Right renal pelvis (tissue), 4 donors: ENCODE data around the gene RARA. TPM values are rescaled to one million over a fixed set of nuclear protein-coding genes. Genes with fewer than 3 reads are reported as not detected.

ENCODE experiments used
- DNase-seq, 4 donors: peaks; one replicate each; pipeline ENCODE4 v3.0.0-alpha.2; 2013; ENCODE audit warnings: low read depth in 4 of 4, low spot score in 3 of 4, missing footprints in 1 of 4
- polyA plus RNA-seq, 4 donors: library from polyadenylated mRNA; unstranded; fragments of 120-200 nt; gene quantifications; one replicate each; pipeline ENCODE4 v1.2.1, GENCODE V29; 2013; ENCODE audit not compliant: insufficient read length in 4 of 4

RARA gene
- polyA plus RNA-seq, 4 donors: 36.1 to 39.1 (median 38.5) TPM

DNA sequence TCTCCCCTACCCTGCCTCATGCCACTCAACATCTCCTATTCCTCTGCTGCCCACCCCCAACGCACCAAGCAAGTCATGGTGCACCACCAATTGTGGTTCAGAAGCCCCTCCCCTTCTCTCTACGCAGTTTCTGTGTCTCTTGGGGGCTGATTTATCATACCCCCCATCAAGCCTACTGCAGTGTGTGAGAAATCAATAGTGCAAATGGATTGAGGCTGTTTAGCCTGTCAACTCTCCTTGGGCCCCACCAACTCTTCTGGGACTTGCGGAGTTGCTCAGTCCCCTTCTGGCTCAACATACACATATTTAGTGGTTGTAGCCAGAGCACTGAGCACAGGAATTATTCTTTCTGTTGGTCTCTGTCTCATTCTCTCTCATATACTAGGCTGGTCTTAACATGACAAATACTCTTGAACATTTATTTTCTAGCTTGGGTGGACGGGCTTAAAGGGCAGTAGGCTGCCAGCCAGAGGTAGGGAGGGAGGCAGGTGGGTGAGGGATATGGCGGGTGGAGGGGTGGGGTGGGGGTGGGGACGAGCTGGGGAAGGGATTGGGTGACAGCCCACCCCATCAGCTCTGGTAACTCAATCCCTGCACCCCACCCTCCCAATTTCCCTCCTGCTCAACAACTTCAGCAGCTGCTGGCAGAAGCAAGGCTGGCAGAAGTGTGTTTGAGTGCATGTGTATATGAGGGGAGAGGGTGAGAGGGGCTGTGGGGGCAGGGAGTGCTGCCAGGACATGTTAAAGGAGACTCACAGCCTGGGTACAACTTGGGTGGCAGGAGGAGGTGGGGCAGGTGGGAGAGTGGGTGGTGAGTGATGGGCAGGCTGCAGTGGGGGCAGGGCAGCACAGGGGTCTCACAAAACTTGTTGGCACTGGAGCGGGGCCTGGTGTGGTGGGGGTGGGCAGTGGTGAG lies 4.9 kb downstream of the RARA start:
- no peak for DNase-seq

DNA sequence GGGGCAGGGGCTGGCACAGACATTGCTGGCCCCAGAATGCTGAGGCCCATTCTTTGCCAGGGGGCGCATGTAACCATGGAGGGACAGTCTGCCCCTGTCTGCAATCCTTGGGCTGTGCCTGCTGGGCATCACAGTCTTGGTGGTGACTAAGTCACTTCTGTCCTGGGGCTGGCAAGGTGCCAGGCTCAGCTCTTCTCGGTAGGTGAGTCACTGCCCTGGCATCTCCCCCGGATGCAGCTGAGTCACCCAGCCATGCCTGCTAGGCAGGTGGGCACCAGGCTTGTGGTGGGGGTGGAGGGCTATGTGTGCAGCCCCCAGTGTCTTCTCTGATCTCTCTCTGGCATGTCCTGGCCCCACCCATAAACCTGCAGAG lies 5.6 kb downstream of the RARA start:
- no peak for DNase-seq

DNA sequence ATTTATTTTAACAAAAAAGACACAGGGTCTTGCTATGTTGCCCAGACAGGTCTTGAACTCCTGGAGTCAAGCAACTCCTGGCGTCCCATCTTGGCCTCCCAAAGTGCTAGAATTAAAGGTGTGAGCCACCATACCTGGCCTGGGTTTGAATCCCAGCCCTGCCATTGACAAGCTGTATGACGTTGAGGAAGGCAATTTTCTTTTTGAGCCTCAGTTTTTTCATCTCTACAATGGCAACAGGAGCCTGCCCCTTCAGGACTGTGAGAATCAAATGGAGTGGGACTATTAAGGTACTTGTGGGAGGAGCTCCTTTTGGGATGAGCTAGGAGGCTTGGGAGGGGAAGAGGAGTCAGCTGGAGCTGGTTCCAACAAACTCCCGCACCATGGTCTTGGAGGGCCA lies 6.2 kb downstream of the RARA start:
- no peak for DNase-seq

DNA sequence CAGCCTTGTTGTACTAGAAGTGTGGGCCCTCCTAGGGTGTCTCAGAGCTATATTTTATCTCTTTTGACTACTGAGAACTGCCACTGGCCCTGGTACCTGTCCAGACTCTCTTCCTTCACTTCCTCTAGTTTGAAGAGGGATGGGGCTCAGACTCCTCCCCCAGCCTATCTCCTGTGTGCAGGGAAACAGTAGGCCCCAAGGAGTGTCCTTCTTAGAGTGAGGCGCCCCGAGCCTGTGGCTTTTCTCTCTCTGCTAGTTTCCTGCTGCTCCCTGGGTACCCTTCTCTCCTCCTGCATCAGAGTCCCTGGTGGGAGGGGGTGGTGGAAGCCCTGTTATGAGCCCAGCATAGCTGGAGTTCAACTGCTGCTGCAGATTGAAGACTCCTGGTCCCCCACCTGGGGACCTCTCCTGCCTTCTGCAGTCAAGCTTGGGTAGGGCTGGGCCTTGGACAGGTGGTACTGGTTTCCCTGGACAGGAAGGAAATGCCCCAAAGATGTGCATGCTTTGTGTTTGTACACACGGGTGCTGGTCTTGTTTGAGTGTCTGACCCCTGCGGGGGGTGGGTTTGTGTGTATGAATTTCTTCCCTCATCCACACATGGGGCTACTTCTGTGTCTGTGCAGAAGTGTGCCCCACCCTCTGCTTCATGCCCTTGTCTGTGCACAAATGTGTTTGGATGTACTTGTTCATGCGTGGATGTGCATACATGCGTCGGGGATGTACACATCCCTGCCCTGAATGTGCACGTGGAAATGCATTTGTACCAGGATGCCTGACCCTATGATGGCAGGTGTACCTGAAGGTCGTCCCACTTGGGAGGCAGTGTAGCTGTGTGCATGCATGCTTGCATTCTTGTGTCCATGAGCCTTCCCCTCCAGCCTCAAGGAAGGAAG lies 6.9 kb downstream of the RARA start:
- no peak for DNase-seq

DNA sequence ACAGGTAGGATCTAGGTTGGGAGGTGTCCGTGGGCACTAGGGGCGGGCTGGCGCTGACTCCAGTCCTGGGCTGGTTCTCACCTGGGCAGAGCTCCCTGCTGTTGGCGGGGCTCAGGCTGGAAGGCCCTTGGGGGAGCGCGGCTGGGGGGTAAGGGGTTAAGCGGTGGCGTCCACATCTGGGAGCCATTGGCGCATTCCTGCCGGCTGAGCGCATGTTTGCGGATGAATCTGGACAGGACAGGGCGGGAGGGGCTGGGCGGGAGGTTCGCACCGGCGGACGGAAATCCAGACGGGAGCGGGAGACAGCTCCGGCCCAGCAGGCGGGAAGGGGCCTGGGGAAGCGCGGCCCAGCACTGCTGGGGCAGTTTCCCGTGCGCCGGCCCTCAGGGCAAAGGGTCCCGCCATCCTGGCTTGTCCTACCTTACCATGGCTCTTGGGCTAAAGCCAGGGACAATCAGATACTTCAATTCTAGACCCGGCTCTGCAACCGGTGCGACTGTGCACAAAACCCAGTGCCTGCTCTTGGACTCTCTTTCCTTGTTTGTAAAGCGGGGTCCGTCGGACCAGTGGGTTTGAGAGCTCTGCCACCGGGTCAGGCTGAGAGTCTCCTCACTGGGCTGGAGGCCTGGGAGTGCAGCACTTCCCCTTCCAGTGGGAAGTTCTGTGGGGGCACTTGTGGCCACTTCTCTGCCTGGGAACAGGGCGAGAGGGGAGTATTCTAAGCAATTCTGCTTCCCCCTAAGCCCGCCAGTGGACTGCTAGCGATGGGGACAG lies 7.8 kb downstream of the RARA start:
- peak in 1 of 4 donors; percentile 66 for DNase-seq

DNA sequence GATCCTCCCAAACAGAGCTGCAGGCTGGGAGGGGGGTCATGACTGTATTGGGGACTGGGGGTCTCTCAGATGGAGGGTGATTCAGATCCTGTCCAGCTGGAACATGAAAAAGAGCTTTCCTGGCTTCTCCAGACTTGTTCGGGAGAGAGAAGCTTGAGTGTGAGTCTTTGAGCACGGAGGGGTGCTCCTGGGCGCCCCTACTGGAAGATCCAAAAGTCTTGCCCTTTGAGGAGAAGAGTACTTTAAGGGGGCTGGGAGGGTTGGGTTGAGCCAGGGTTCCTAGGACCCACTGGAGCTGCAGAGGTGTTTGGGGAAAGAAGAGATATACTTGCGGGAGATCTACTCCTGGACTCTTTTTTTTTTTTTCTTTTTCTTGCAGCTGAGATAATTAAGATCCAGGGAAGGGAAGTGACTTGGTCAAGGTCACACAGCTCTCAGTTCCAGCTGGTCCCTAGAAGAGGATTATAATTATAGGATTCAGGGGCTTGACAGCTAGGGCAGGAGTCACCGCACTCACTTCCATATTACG lies 8.4 kb downstream of the RARA start:
- no peak for DNase-seq

DNA sequence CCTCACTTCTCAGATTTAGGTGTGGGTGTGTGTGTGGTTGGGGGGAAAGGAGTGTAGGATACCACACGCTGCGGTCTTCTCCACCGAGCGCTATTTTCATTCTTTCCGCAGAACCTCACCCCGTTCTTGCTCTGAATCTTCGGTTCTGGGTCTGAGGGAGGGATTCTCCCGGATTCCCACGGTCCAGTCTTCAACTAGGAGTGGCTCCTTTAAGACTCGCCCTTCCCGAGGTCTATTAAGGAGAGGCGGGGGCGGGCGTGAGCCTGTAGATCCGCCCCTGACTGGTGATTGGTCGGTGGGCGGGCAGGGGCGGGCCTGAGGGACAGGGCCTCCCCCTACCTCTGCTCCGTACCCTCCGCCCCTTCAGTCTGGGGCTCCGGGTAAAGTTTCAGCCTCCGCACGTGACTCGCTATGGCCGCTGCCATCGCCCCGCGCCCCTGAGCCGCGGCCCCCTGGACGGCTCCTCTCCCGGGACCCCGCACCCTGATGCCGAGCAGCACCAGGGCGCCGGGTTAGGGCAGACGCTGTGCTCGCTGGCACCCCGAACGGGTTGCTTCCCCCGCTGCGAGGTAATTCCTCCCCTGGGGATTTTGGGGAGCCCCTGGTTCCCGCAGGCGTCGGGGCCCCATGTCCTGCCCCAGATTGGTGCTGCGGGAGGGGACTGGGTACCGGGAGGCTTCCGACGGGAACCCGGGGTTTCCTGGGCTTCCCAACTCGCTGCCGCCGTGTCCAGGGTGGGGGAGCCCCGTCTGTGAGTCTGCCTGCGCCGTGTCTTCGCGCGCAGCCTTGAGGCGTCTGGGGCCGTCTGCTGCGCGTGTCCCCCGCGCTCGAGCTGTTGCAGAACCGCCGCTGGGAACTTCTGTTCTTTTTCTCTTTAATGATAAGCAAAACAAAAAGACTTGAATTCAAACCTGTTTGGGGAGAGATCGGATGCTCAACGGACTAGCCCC lies 9.2 kb downstream of the RARA start:
- DNase-seq: peak in 3 of 4 donors; percentile 93 to 94 (median 94)

DNA sequence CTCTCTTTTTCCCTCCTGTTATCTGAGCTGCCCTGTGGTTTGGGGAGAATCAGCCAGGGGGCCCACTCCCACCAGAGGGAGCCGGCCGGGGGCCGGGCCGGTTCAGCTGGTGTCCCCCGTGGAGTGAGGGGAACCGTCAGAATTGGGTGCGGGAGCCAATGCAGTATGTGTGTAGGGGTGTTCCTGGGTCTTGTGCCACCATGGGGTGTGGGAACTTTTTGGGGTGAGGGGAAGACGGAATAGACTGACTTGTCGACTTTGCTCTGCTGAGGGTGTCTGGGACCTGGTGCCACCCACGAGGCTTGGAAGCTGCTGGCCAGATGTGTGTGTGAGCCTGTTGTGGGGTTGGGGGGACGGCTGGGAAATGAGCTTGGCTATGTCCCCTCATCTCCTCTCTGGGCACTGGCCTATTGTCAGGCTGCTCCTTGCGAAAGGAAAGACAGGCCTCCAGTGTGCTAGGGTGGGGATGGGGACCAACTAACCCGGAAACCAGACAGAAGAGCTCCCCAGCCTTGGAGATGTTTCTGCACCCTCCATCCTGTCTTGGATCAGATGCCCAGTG lies 9.9 kb downstream of the RARA start:
- DNase-seq: no peak

DNA sequence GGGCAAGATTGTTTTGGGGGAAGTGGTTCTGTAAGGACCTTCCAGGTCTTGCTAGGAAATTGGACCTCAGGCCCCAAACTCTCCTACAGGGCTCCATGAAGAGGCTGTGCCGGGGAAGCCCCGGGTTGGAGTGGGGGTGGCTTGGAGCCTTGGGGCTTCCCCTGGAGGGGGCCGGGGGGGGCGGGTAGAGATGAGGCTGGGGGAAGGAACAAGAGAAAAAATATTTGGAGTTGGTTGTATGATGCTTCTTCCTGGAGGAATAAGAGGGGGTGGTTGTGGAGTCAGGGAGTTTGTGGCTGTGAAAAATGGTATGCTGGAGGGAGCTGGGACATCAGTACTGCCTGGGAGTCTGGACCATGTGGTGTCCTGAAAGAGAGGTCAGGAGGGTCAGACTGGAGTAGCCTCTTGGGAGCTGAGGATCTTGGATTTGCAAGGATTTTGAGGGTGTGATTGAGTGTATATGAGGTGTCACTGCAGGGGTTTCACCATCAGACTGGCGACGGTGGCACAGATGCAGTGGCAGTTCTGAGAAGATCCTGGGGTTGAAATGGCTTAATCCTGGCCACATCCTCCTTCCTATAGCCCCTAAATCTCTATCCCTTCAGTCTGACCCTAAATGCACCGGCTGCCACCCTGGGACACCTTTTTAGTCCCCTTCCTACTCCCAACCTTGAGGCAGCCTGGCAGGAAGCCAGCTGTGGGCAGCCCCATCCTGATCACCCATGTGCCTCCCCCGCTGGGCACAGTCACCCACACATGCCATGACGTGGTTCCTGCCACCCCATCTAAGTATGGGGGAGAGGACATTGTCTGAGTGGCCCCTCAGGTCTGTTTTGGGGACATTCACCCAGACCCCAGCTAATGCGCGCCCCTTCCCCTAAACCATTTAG lies 10.9 kb downstream of the RARA start:
- no peak for DNase-seq

DNA sequence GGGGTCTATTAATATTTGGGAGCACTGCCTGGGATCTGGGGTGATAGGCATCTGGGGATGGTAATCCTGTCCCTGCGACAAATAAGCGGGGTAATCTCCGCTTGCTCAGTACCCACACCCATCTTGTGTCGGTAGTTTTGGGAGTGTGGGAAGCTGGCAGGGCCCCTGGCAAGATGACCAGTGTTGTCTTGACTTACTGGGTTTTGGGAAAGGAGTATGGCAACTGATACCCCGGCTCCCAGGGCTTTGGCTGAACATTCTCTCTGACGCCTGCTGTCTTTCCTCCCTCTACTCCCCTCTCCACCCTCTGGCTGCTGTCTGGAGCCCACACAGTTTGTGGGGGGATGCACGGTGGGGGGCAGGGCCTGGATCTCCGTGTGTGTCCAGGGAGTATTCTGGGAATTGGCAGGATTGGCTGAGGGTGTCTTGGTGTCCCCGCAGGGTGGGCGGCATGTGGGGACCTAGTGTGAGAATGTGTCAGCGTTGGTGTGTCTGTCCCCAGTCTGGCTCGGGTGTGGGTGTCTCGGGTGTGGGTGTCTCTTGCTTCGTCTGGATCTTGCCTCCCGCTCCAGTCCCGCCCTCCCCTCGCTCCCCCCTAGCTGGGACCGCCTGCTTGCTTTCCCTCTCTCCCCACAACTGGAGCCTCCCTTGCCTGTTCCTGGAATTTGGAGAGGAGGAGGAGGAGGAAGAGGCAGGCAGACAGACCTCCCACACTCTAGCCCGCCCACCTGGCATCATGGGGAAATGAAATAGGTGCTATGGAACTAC lies 12.0 kb downstream of the RARA start:
- no peak for DNase-seq

DNA sequence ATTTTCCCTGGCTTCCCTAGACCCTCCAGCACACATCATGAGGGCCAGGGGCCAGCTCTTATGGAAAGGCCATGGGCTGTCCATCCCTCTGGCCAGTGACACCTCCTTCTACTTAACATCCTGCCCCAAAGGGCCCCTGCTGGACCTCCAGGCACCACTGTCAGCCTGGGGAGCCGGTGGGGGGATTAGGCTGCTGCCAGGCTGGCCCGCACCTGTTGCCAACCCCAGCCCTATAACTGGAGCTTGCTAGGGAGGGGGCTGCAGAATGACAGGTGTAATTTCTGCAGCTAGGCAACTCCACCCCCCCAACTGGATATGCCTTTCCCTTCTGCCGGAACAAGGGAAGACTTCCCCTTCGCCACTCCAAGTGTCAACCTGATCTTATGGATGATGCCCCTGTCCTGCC lies 12.5 kb downstream of the RARA start:
- DNase-seq: no peak

DNA sequence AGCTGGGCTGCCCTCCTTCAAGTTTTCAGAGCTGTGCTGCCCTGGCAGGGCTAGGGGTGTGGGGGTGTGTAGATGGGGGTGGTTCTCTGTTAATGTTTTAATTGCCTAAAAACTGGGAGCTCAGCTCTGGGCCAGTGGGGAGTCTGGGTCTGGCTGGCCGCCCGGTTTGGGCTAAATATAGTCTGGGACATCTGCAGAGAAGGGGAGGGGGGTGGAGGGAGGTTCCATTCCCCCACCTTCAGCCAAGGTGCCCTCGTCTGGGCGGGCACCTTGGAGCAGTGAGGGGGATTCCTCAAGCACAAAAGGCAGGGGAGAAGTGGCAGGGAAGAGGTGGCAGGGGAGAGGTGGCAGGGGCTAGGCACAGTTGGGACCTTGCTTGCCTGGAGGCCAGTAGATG lies 13.0 kb downstream of the RARA start:
- DNase-seq: no peak

DNA sequence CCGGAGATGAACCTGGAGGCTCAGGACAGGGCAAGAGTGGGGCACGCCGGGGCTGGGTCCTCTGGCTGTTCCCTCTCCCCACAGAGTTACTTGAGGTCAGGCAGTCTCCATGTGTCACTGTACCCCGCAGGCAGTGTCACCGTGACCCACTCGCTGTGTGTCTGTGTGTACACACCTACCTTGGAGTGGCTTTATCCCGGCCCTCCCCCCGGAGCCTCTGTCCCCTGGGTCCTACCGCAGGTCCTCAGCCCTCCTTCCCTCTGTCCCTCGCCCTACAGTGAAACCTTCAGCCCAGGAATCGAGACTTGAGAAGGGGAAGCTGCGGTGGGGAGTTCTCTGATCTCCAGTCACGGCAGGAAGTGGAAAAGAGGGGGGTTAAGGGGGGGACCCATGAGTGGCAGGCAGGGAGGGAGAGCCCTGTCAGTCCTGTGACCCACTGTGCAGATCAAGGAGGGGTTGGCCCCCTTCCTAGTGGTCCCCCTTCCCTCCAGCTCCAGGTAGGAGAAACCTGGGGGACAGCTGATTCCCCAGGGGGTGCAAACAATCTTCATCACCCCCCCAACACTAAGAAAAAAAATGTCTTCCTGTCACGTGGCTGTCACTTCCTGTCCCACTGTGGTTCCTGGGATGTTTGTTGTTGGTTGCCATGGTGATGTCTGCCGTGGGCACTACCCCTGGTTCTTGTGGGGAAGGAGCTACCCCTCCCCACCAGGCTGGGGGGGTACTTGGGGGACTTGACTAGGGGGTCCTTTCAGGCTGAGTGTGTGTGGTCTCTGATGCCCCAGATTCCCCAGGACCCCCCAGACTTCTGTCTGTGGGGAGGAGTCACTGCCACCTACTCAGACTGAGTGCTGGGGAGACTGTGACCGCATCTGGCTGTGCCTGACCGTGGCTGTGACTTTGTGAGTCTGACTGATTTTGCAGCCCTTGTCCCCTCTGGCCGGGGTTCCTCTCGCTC lies 13.7 kb downstream of the RARA start:
- peak in 1 of 4 donors; percentile 80 for DNase-seq

DNA sequence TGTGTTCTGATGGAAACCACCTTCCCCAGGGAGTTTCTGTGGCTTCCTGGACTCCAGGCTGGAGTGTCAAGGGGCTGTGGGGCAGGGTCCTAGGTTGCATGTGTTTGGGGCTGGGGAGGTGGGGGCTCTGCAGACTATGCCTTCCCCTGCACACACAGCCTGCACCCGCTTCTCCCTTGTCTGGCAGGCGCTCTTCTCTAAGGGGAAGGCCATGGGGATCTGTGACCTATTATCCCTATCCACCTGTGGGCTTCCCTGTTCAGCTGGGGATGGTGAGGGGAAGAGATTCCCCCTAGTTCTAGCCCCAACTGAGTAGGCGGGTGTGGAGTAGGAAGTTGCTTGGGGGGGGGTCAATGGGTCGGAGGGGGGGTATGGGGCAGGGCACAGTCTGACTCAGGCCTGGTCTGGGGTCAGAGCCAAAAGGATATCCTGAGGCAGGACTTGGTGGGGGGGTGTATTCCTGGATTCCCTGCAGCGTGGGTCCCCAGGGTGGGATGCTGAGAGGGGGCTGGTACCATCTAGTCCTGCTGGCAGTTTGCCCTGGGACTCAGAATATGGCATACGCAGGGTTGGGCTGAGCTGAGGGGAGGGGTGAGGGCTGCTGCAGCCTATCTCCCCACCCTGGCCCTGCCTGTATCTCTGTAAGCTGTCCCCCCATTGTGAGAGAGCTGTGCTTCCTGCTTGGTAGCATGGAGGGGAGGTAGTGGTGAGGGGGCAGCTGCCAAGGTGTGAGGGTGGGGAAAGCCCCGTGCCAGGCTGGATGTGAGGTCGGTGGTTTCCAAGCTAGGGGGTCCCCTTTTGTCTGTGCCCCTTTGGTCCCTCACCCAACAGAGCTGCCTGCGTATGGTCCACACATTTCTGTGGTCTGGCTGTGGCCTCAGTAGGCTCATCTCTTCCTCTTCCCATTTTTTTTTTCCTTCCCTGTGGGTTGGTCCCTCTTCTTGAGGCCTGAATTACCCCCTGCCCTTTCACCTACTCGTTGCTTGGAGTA lies 14.7 kb downstream of the RARA start:
- no peak for DNase-seq
